Measurements from ENCODE around the gene KMT2C. TPM values are rescaled to one million over a fixed set of nuclear protein-coding genes. Genes with fewer than 3 reads are reported as not detected.

KMT2C gene
- total RNA-seq, 1 experiment from 2014 or later, result 45.4 TPM

- peaks cover 43% of the 10 kb centered on the region for H3K4me1 Mint-ChIP-seq
- POLR2A ChIA-PET, result no interaction called here
- peak overlapping the region; percentile 63; the same call in 1 of the 2 replicates for H3K27ac Mint-ChIP-seq
- ATAC-seq, result no peak
- H3K36me3 Mint-ChIP-seq, result peaks cover 14% of the 10 kb centered on the region
- no peak for TF ChIP-seq ZNF121 (CRISPR knock-in tag; IDR thresholded peaks at IDR 0.05)
- TF ChIP-seq, protein P1, sequence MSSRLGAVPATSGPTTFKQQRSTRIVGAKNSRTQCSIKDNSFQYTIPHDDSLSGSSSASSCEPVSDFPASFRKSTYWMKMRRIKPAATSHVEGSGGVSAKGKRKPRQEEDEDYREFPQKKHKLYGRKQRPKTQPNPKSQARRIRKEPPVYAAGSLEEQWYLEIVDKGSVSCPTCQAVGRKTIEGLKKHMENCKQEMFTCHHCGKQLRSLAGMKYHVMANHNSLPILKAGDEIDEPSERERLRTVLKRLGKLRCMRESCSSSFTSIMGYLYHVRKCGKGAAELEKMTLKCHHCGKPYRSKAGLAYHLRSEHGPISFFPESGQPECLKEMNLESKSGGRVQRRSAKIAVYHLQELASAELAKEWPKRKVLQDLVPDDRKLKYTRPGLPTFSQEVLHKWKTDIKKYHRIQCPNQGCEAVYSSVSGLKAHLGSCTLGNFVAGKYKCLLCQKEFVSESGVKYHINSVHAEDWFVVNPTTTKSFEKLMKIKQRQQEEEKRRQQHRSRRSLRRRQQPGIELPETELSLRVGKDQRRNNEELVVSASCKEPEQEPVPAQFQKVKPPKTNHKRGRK (CRISPR knock-in tag; IDR thresholded peaks at IDR 0.05; ENCODE audit: borderline replicate concordance), result no peak
- TF ChIP-seq, protein P2, sequence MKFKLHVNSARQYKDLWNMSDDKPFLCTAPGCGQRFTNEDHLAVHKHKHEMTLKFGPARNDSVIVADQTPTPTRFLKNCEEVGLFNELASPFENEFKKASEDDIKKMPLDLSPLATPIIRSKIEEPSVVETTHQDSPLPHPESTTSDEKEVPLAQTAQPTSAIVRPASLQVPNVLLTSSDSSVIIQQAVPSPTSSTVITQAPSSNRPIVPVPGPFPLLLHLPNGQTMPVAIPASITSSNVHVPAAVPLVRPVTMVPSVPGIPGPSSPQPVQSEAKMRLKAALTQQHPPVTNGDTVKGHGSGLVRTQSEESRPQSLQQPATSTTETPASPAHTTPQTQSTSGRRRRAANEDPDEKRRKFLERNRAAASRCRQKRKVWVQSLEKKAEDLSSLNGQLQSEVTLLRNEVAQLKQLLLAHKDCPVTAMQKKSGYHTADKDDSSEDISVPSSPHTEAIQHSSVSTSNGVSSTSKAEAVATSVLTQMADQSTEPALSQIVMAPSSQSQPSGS (CRISPR knock-in tag; IDR thresholded peaks at IDR 0.05; ENCODE audit: borderline replicate concordance, low read depth), result no peak
- TF ChIP-seq, protein P3, sequence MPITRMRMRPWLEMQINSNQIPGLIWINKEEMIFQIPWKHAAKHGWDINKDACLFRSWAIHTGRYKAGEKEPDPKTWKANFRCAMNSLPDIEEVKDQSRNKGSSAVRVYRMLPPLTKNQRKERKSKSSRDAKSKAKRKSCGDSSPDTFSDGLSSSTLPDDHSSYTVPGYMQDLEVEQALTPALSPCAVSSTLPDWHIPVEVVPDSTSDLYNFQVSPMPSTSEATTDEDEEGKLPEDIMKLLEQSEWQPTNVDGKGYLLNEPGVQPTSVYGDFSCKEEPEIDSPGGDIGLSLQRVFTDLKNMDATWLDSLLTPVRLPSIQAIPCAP (CRISPR knock-in tag; IDR thresholded peaks at IDR 0.05), result no peak
- TF ChIP-seq ZNF219 (CRISPR knock-in tag; IDR thresholded peaks at IDR 0.05; ENCODE audit: borderline replicate concordance), result no peak
- no peak for TF ChIP-seq TP53 (CRISPR knock-in tag; IDR thresholded peaks at IDR 0.05)
- TF ChIP-seq E2F5 (CRISPR knock-in tag; IDR thresholded peaks at IDR 0.05), result no peak
- H3K9me3 Mint-ChIP-seq, result peaks cover 12% of the 10 kb centered on the region
- CTCF ChIA-PET, result interaction anchor here (0.6 to 1.5 kb wide), 2 partner anchors 27 to 422 kb away, joined by 3 to 5 read pairs; no protein-coding TSS in a partner anchor
- no peak overlapping the region for H3K4me3 Mint-ChIP-seq
- DNase-seq (ENCODE audit: low spot score), result no peak
- H3K27me3 Mint-ChIP-seq (ENCODE audit: low read depth), result no peaks in the 10 kb centered on the region
Measured at GRCh38 chr7:152367170-152367569, 68.6 kb downstream of the KMT2C start.

DNA sequence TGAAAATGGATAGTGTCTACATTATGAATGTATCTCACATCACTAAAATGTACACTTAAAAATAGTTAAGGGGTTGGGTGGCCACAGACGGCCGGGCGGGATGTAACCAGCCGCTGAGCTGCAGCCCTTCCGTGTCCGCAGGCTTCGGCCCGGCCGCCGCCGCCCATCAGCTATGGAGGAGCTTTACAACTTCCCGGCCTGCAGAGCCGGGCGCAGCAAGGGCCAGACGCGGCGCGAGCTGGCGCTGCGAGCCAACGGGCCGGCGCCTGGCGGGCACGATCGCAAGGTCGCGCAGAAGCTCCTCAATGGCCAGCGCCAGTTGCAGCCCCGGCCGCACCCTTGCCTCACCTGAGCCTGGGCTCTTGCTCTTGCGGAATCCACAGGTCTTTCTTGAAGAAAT, 69.1 kb downstream of the KMT2C start:
- POLR2A ChIA-PET, result no interaction called here
- TF ChIP-seq ZMAT4 (CRISPR knock-in tag; IDR thresholded peaks at IDR 0.05), result no peak
- TF ChIP-seq, protein P1 (CRISPR knock-in tag; IDR thresholded peaks at IDR 0.05; ENCODE audit: borderline replicate concordance), result no peak
- no peak for TF ChIP-seq ZBTB21 (CRISPR knock-in tag; IDR thresholded peaks at IDR 0.05; ENCODE audit: borderline replicate concordance)
- TF ChIP-seq ATF6 (CRISPR knock-in tag; IDR thresholded peaks at IDR 0.05), result no peak
- TF ChIP-seq NFATC4 (CRISPR knock-in tag; IDR thresholded peaks at IDR 0.05), result no peak
- no peak for TF ChIP-seq TCF7 (CRISPR knock-in tag; IDR thresholded peaks at IDR 0.05; ENCODE audit: low read depth)
- no peak for TF ChIP-seq HMGA2 (CRISPR knock-in tag; IDR thresholded peaks at IDR 0.05)
- TF ChIP-seq, protein P4, sequence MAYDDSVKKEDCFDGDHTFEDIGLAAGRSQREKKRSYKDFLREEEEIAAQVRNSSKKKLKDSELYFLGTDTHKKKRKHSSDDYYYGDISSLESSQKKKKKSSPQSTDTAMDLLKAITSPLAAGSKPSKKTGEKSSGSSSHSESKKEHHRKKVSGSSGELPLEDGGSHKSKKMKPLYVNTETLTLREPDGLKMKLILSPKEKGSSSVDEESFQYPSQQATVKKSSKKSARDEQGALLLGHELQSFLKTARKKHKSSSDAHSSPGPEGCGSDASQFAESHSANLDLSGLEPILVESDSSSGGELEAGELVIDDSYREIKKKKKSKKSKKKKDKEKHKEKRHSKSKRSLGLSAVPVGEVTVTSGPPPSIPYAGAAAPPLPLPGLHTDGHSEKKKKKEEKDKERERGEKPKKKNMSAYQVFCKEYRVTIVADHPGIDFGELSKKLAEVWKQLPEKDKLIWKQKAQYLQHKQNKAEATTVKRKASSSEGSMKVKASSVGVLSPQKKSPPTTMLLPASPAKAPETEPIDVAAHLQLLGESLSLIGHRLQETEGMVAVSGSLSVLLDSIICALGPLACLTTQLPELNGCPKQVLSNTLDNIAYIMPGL (CRISPR knock-in tag; IDR thresholded peaks at IDR 0.05), result no peak
- no peak for TF ChIP-seq SOX15 (CRISPR knock-in tag; IDR thresholded peaks at IDR 0.05)
- TF ChIP-seq, protein P5, sequence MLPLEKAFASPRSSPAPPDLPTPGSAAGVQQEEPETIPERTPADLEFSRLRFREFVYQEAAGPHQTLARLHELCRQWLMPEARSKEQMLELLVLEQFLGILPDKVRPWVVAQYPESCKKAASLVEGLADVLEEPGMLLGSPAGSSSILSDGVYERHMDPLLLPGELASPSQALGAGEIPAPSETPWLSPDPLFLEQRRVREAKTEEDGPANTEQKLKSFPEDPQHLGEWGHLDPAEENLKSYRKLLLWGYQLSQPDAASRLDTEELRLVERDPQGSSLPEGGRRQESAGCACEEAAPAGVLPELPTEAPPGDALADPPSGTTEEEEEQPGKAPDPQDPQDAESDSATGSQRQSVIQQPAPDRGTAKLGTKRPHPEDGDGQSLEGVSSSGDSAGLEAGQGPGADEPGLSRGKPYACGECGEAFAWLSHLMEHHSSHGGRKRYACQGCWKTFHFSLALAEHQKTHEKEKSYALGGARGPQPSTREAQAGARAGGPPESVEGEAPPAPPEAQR (CRISPR knock-in tag; IDR thresholded peaks at IDR 0.05), result no peak
- TF ChIP-seq MLX (CRISPR knock-in tag; IDR thresholded peaks at IDR 0.05), result no peak
- TF ChIP-seq USF1 (CRISPR knock-in tag; IDR thresholded peaks at IDR 0.05), result no peak
- TF ChIP-seq E2F5 (CRISPR knock-in tag; IDR thresholded peaks at IDR 0.05), result no peak
- no peak for TF ChIP-seq CBFB (CRISPR knock-in tag; IDR thresholded peaks at IDR 0.05; ENCODE audit: low read depth)

More for the DNA sequence above, 69.1 kb downstream of the KMT2C start:
- ATAC-seq, result no peak
- Mint-ChIP-seq H3K4me3 (no peak overlapping the region), H3K27ac (0 out of 2 replicates have a peak overlapping the region, but pooled peaks have one; percentile 63), H3K36me3 (peaks cover 11% of the 10 kb centered on the region), H3K4me1 (peaks cover 48% of the 10 kb centered on the region), H3K27me3 (ENCODE audit: low read depth) (no peaks in the 10 kb centered on the region), H3K9me3 (peaks cover 8% of the 10 kb centered on the region)
- DNase-seq (ENCODE audit: low spot score), result no peak
- CTCF ChIA-PET, result interaction anchor here (1.5 kb wide), 1 partner anchor 28 kb away, joined by 5 read pairs; no protein-coding TSS in a partner anchor
